NCI-H748 (cell line): ENCODE results near the gene AKR7A3.
"Not testable (repeated sequence)": the region's sequence is repeated elsewhere in the genome, so short reads cannot be mapped to it uniquely, and the experiment has no call there.

Experiments used
- DNase-seq: peaks from one replicate; lab custom pipeline; 2025; ENCODE audit not compliant: unreplicated experiment; lab: John Stamatoyannopoulos, UW

Gene AKR7A3

GRCh38 chr1:19256301-19256700, 32.3 kb downstream of the AKR7A3 start:
- not testable (repeated sequence) for DNase-seq

- no peak for DNase-seq
Observed at GRCh38 chr1:19255288-19255687, 33.3 kb downstream of the AKR7A3 start.

DNA sequence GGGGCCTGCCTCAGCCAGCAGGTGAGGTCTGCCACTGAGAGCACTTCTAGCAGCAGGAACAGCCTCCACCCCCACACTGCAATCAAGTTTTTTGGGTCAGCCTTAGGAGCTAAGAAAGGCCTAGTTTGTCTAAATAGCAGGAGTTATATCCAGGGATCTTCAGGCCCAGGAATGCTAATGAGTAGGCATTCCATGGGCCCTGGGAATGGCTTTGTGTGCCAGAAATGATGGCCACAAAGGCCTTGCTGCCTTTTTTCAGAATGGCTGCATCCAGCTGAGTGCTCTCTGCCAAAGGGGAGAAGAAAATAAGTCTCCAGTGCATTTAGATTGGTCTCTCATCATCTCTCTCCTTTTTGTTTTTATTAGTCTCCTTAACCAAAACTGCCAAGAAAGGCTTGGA, 34.2 kb downstream of the AKR7A3 start:
- DNase-seq: no peak

DNA sequence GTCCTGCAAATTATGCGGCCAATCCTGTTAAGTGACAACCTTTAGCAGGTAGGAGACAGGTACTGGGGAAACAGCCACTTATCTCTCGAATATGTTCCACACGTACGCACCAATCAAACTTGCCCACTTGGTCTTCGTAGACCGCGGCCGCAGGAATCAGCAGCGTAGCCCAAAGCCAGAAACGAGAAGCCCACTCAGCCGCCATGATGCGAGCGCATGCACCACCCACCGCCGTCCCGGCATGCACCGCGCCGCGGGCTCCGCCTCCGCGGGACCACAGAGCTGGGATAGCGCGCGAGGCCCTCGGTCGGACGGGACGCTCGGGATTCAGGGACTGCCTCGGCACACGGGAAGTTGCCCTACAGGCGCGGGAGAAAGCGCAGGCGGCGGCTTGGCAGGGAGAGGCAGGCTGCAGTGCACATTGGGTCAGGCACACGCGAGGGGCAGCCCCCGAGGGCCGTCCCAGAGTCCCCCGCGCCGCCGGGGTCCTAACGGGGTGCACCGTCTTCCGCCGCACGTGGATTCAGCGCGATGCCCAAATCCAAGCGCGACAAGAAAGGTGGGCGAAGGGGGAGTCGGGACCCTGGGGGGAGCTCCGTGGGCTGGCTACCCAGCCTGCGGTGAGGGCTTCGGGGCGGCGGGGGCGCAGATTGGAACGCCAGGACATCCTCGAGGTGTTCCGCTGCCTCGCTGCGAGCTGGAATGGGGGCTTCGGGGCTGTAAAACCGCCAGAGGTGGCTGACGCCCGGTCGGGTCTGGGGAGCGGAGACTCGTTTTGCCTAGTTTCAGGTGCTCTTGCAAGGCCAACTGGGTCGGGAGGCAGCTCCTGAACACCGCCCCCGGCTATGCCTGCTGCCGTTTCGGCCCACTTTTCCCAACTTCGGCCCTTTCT, 37.0 kb downstream of the AKR7A3 start, which contains the start of the genes EMC1 and MRTO4:
TSS of gene EMC1 (minus strand) at position 220 of the 892 bp plus-strand sequence. CDS start at position 205, 15 bp downstream.
TSS of gene MRTO4 (plus strand) at position 501 of the 892 bp plus-strand sequence. CDS start at position 532, 31 bp downstream.
- peak; percentile 83 for DNase-seq

DNA sequence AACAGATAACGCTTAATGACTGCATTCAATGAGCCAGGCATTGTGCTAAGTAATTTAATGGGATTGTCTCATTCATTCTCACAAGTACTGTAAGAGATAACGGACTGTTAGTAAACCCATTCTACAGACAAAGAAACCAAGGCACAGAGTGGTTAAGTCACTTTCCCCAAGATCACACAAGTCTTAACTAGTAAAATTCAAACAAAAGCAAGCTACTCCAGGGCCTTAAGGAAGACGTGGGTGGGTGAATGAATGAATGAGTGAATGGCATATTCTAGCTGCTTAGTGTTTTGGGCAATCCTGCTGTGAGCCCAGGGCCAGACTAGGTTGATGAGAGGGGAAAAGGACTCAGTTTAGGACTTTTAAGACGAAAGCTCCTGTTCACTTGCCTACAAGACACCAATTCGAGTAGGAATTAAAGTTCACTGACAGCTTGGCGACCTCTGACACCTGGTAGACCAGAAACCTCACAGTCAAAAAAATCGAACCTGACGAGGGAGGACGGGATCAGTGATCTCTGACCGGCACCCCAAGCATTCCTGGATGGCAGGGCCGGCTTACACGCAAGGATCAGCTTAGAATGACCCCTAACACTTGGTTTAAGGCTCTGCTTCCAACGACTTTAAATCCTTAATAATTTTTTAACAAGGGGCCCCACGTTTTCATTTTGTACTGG, 37.8 kb downstream of the AKR7A3 start:
- DNase-seq: no peak

GRCh38 chr1:19240673-19241538, 47.7 kb downstream of the AKR7A3 start:
- peak; percentile 5 for DNase-seq

DNA sequence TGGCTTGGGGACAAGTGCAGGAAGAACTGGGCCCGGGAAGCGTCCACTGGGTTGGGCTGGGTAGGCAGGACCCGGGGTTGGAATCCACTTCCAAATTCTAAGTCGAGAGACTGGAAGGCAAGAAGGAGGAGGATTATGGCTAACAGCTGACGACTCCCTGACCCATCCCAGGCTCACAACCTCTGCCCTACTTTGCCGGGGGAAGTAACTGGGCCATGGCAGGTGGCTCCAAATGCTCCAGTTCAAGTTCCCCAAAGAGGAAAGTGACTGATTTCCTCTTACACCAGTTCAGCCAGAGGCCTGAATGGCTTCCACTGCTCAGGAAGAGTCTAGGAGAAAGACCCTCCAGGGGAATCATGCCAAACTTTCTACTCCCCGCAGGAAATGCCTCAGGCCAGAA, 48.7 kb downstream of the AKR7A3 start:
- DNase-seq: no peak

GRCh38 chr1:19234224-19234623, 54.3 kb downstream of the AKR7A3 start:
- no peak for DNase-seq
